Pons (tissue), 1 donor: ENCODE measurements around the gene DMRT1.

Experiments
- DNase-seq: peaks from one replicate; pipeline ENCODE4 v3.0.0-alpha.2; 2016; ENCODE audit warnings: low spot score

Gene DMRT1

GRCh38 chr9:971901-972500 lies 130.5 kb downstream of the DMRT1 start:
- DNase-seq, result no peak

GRCh38 chr9:972501-973294 lies 131.2 kb downstream of the DMRT1 start:
- no peak for DNase-seq

- no peak for DNase-seq
Measured at GRCh38 chr9:973295-973834, 131.9 kb downstream of the DMRT1 start.

- DNase-seq, result no peak
Measured at GRCh38 chr9:974031-974995, 132.8 kb downstream of the DMRT1 start.

GRCh38 chr9:974996-975739 lies 133.7 kb downstream of the DMRT1 start:
- no peak for DNase-seq

- DNase-seq, result no peak
Measured at GRCh38 chr9:975740-976257, 134.3 kb downstream of the DMRT1 start.

- DNase-seq, result no peak
Measured at GRCh38 chr9:976258-976942, 134.9 kb downstream of the DMRT1 start, which contains the start of gene DMRT3. DMRT3 (plus strand) TSS chr9:976655; CDS start chr9:977002, 347 bp downstream.

- no peak for DNase-seq
Measured at GRCh38 chr9:976943-977837, 135.7 kb downstream of the DMRT1 start.

GRCh38 chr9:977838-978830 lies 136.6 kb downstream of the DMRT1 start:
- no peak for DNase-seq

GRCh38 chr9:979983-980382 lies 138.5 kb downstream of the DMRT1 start:
- no peak for DNase-seq

- DNase-seq, result no peak
Measured at GRCh38 chr9:980640-981039, 139.1 kb downstream of the DMRT1 start.

GRCh38 chr9:981491-981898 lies 140.0 kb downstream of the DMRT1 start:
- no peak for DNase-seq

GRCh38 chr9:982394-983230 lies 141.1 kb downstream of the DMRT1 start:
- no peak for DNase-seq

- DNase-seq, result peak; percentile 48
Measured at GRCh38 chr9:994005-994404, 152.5 kb downstream of the DMRT1 start.

GRCh38 chr9:995192-995591 lies 153.7 kb downstream of the DMRT1 start:
- no peak for DNase-seq

GRCh38 chr9:995781-996180 lies 154.3 kb downstream of the DMRT1 start:
- no peak for DNase-seq
